ENCODE measurements around the gene SYNJ2. TPM values are rescaled to one million over a fixed set of nuclear protein-coding genes. Genes with fewer than 3 reads are reported as not detected.

Gene SYNJ2
- total RNA-seq, 1 experiment from 2014 or later = 70.0 TPM

GRCh38 chr6:157951828-157952227 lies 29.8 kb upstream of the SYNJ2 start:
- Histone ChIP-seq H3K9me3 (ENCODE audit: control insufficient read depth, insufficient read depth, low read depth, low read length) (no peaks in the 10 kb centered on the region), H3K4me3 (ENCODE audit: low read depth in 2 of 2, low read length in 2 of 2) (no peak overlapping the region), H3K4me1 (ENCODE audit: control insufficient read depth, insufficient read depth, low read length) (peaks cover 13% of the 10 kb centered on the region), H3K36me3 (ENCODE audit: control insufficient read depth, insufficient read depth, low read length) (no peaks in the 10 kb centered on the region), H3K27ac (ENCODE audit: low read length) (no peak overlapping the region), H3K27me3 (ENCODE audit: control insufficient read depth, insufficient read depth, low read length) (no peaks in the 10 kb centered on the region)
- ATAC-seq (no peak), DNase-seq (ENCODE audit: low read depth, low spot score) (no peak)
- TF ChIP-seq REST (IDR thresholded peaks at IDR 0.05; ENCODE audit: insufficient read depth in 1 of 2, low read depth in 2 of 2, low read length in 1 of 2) (no peak), SIN3A (IDR thresholded peaks at IDR 0.05; ENCODE audit: borderline replicate concordance, insufficient read depth, low read depth, low read length) (no peak), CTCF (IDR thresholded peaks at IDR 0.05) (no peak), POLR2AphosphoS5 (IDR thresholded peaks at IDR 0.05; ENCODE audit: low read depth, low read length) (no peak), TCF7L2 (IDR thresholded peaks at IDR 0.05; ENCODE audit: low read depth, low read length) (no peak)
- ChIA-PET POLR2A (interaction anchor here (0.6 kb wide), 1 partner anchor 224 kb away, joined by 3 read pairs; no protein-coding TSS in a partner anchor), CTCF (no interaction called here)
- in situ Hi-C loops (cut with HindIII; ENCODE audit: low pct_unique_long_range_greater_than_20kb, low sequenced_read_pairs) (no loop called here), intact Hi-C loops (cut with micrococcal nuclease; ENCODE audit: unreplicated experiment) (no loop called here)
- no TSS peak for BruUV-seq (replicated peaks)

- H3K27ac ChIP-seq (ENCODE audit: low read length) = no peak overlapping the region
- H3K4me1 ChIP-seq (ENCODE audit: control insufficient read depth, insufficient read depth, low read length) = peaks cover 13% of the 10 kb centered on the region
- in situ Hi-C loops (cut with HindIII; ENCODE audit: low pct_unique_long_range_greater_than_20kb, low sequenced_read_pairs) = no loop called here
- intact Hi-C loops (cut with micrococcal nuclease; ENCODE audit: unreplicated experiment) = no loop called here
- ATAC-seq = peak; percentile 37
- no peak for DNase-seq (ENCODE audit: low read depth, low spot score)
- no peaks in the 10 kb centered on the region for H3K36me3 ChIP-seq (ENCODE audit: control insufficient read depth, insufficient read depth, low read length)
- POLR2A ChIA-PET = no interaction called here
- TF ChIP-seq REST (IDR thresholded peaks at IDR 0.05; ENCODE audit: insufficient read depth in 1 of 2, low read depth in 2 of 2, low read length in 1 of 2) (no peak), TCF7L2 (IDR thresholded peaks at IDR 0.05; ENCODE audit: low read depth, low read length) (no peak), SIN3A (IDR thresholded peaks at IDR 0.05; ENCODE audit: borderline replicate concordance, insufficient read depth, low read depth, low read length) (no peak), POLR2AphosphoS5 (IDR thresholded peaks at IDR 0.05; ENCODE audit: low read depth, low read length) (no peak), CTCF (IDR thresholded peaks at IDR 0.05) (no peak)
- H3K9me3 ChIP-seq (ENCODE audit: control insufficient read depth, insufficient read depth, low read depth, low read length) = no peaks in the 10 kb centered on the region
- H3K27me3 ChIP-seq (ENCODE audit: control insufficient read depth, insufficient read depth, low read length) = no peaks in the 10 kb centered on the region
- H3K4me3 ChIP-seq (ENCODE audit: low read depth in 2 of 2, low read length in 2 of 2) = no peak overlapping the region
- CTCF ChIA-PET = no interaction called here
- BruUV-seq (replicated peaks) = no TSS peak
These were observed 28.8 kb upstream of the SYNJ2 start for GRCh38 chr6:157952861-157953351.
